Amygdala (tissue), 56 donors: Measurements from ENCODE around the gene CA5B.
"Not testable (repeated sequence)": the region's sequence is repeated elsewhere in the genome, so short reads cannot be mapped to it uniquely, and the experiment has no call there.

Experiments
- DNase-seq, 56 donors: peaks; one replicate each; lab custom pipeline; 2025; lab: John Stamatoyannopoulos, UW

CA5B gene

GRCh38 chrX:15737959-15738902 lies at the start of gene CA5B:
Gene CA5B, plus strand, starts transcription at chrX:15738270. Its CDS starts 11,754 bp downstream, at chrX:15750024.
- peak; percentile 2 to 93 (median 62) for DNase-seq

- no peak for DNase-seq
These were observed 43.1 kb upstream of the CA5B start for GRCh38 chrX:15694941-15695451.

GRCh38 chrX:15696516-15696915 lies 41.6 kb upstream of the CA5B start:
- DNase-seq: no peak

- no peak for DNase-seq
These were observed 35.3 kb upstream of the CA5B start for GRCh38 chrX:15702488-15703371.

- DNase-seq: not testable (repeated sequence)
These were observed 34.3 kb upstream of the CA5B start for GRCh38 chrX:15703809-15704208.

GRCh38 chrX:15704273-15704672 lies 33.8 kb upstream of the CA5B start:
- DNase-seq: not testable (repeated sequence)

GRCh38 chrX:15714529-15714928 lies 23.5 kb upstream of the CA5B start:
- peak in 11 of 56 donors; percentile 0 to 20 (median 8) for DNase-seq

- DNase-seq: no peak
These were observed 19.6 kb upstream of the CA5B start for GRCh38 chrX:15718283-15718970.

GRCh38 chrX:15719324-15719968 lies 18.6 kb upstream of the CA5B start:
- no peak for DNase-seq

- no peak for DNase-seq
These were observed 16.2 kb upstream of the CA5B start for GRCh38 chrX:15721911-15722310.

GRCh38 chrX:15723887-15724517 lies 14.1 kb upstream of the CA5B start:
- DNase-seq: no peak

GRCh38 chrX:15724911-15725310 lies 13.2 kb upstream of the CA5B start:
- DNase-seq: no peak

- DNase-seq: not testable (repeated sequence)
These were observed 6.7 kb upstream of the CA5B start for GRCh38 chrX:15731368-15731767.

GRCh38 chrX:15737190-15737958 lies 696 bp upstream of the CA5B start:
- DNase-seq: no peak

GRCh38 chrX:15739886-15740285 lies 1.8 kb downstream of the CA5B start:
- DNase-seq: no peak

GRCh38 chrX:15744181-15744867 lies 6.3 kb downstream of the CA5B start:
- DNase-seq: no peak

GRCh38 chrX:15745179-15745578 lies 7.1 kb downstream of the CA5B start:
- no peak for DNase-seq

- not testable (repeated sequence) for DNase-seq
These were observed 8.6 kb downstream of the CA5B start for GRCh38 chrX:15746651-15747050.
